Uterus (tissue), 2 donors: ENCODE measurements around the gene SOD3.

ENCODE experiments used
- CTCF ChIP-seq, 4 experiments: fragments of 200-600 bp in 2 of 4; fragments of 450-650 bp in 2 of 4; sonication (generic) in 2 of 4; IDR thresholded peaks; one replicate each; pipeline ENCODE4 v1.5.1; 2016 to 2019; ENCODE audit warnings: antibody characterized with exemption in 4 of 4, mild to moderate bottlenecking in 2 of 4, moderate library complexity in 1 of 4
- POLR2A ChIP-seq, 2 donors: fragments of 450-650 bp; IDR thresholded peaks; one replicate each; pipeline ENCODE4 v1.6.1; 2016; ENCODE audit warnings: antibody characterized with exemption in 2 of 2, mild to moderate bottlenecking in 1 of 2, moderate library complexity in 1 of 2

- TF ChIP-seq POLR2A (IDR thresholded peaks at IDR 0.05) (no peak), CTCF (IDR thresholded peaks at IDR 0.05) (no peak)
These were observed 14.0 kb downstream of the SOD3 start for GRCh38 chr4:24809376-24809775.
